Testis (tissue), 3 donors: ENCODE data around the gene UPP1. TPM values are rescaled to one million over a fixed set of nuclear protein-coding genes. Genes with fewer than 3 reads are reported as not detected.
"Not testable (repeated sequence)": the region's sequence is repeated elsewhere in the genome, so short reads cannot be mapped to it uniquely, and the experiment has no call there.

Experiments used
- DNase-seq: peaks from one replicate; pipeline ENCODE4 v3.0.0-alpha.2; 2019
- H3K27ac ChIP-seq, 2 donors: fragments of 200-600 bp; sonication (generic); one replicate each; pipeline ENCODE4 v1.5.1; 2019
- H3K27me3 ChIP-seq: fragments of 200-600 bp; sonication (generic); one replicate; pipeline ENCODE4 v1.5.1; 2019
- H3K36me3 ChIP-seq: fragments of 200-600 bp; sonication (generic); one replicate; pipeline ENCODE4 v1.5.1; 2017; ENCODE audit warnings: low read depth; ENCODE audit errors: missing control alignments
- H3K4me1 ChIP-seq: fragments of 200-600 bp; sonication (generic); one replicate; pipeline ENCODE4 v1.5.1; 2019
- H3K4me3 ChIP-seq, 2 donors: fragments of 200-600 bp; sonication (generic); one replicate each; pipeline ENCODE4 v1.5.1; 2017 to 2019
- H3K9me3 ChIP-seq: fragments of 200-600 bp; sonication (generic); one replicate; pipeline ENCODE4 v1.5.1; 2017
- CTCF ChIP-seq, 3 experiments: fragments of 450-650 bp in 2 of 3; fragments of 200-600 bp in 1 of 3; sonication (generic) in 1 of 3; IDR thresholded peaks; one replicate each; pipeline ENCODE4 v1.5.1; 2016 to 2019; ENCODE audit warnings: antibody characterized with exemption in 3 of 3, mild to moderate bottlenecking in 2 of 3, moderate library complexity in 1 of 3
- POLR2A ChIP-seq: fragments of 450-650 bp; IDR thresholded peaks from one replicate; pipeline ENCODE4 v1.6.1; 2017; ENCODE audit warnings: antibody characterized with exemption, mild to moderate bottlenecking, moderate library complexity
- WGBS, 2 donors: methylation state at CpG; one replicate each; pipeline ENCODE4 v1.1.5; 2018; 5-methylcytosine and 5-hydroxymethylcytosine counted together
- intact Hi-C: fragments of 100-400 bp; cut with DNase I; formaldehyde crosslinking; loops from one replicate; pipeline ENCODE4 v1.15.1; 2023; ENCODE audit warnings: low total_unique reads
- polyA plus RNA-seq: library from polyadenylated mRNA; stranded (reverse); fragments of 350-450 nt; fragmentation: Illumina TruSeq; extraction: RNeasy Lipid Tissue Mini Kit (QIAGEN cat#74804); gene quantifications from one replicate; pipeline ENCODE4 v1.2.3, GENCODE V29; 2014; ENCODE audit warnings: low read depth, low replicate concordance; ENCODE audit not compliant: insufficient read depth
- total RNA-seq, 2 donors: library from RNA; depleted of rRNA; stranded (reverse); fragments of >200 nt; gene quantifications; one replicate each; pipeline ENCODE4 v1.2.3, GENCODE V29; 2016

The UPP1 gene
- total and polyA plus RNA-seq, 3 donors from 2014 or later: 13.1 to 20.8 (median 17.2) TPM

DNA sequence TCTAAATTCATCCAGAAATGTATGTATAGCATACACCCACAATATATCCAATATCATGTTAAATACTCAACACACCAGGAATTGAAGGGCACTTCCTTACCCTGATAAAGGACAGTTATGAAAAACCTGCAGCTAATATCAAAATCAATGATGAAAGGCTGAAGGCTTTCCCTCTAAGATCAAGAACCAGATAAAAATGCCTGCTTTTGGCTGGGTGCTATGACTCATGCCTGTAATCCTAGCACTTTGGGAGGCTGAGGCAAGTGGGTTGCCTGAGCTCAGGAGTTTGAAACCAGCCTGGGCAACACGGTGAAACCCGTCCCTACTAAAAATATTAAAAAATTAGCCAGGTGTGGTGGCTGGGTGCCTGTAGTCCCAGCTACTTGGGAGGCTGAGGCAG lies 21.6 kb upstream of the UPP1 start:
- Histone ChIP-seq H3K4me1 (no peaks in the 10 kb centered on the region), H3K9me3 (no peaks in the 10 kb centered on the region), H3K27me3 (no peaks in the 10 kb centered on the region), H3K4me3 (no peak overlapping the region), H3K36me3 (no peaks in the 10 kb centered on the region), H3K27ac (no peak overlapping the region)
- intact Hi-C loops: no loop called here
- DNase-seq: no peak
- no peak for TF ChIP-seq POLR2A
- no peak for TF ChIP-seq CTCF (IDR thresholded peaks at IDR 0.05)
- 92 to 96% methylated on average over 2 of the region's 2 CpGs for WGBS, 2 donors

DNA sequence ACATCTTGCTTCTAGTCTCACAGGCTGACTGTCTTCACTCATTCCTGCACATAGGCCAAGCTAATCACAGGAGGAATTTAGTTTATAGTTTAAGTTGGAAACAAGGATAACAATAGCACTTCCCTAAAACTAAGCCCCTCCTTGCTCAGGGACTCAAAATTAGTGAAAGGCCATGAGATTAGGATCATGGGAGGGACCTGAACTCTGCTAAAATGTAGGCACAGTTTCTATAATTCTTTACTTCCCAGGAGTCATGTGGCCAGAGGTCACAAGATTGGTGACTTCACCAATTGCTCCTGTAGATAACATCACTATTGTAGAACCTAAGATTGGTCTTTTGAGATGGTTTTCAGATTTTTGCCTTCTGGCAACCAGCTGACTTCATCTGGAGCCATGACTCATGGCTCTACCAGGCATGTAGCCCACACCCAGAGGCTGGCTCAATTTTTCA lies 14.8 kb upstream of the UPP1 start:
- H3K9me3 ChIP-seq: no peaks in the 10 kb centered on the region
- no peaks in the 10 kb centered on the region for H3K27me3 ChIP-seq
- TF ChIP-seq POLR2A (no peak), CTCF (IDR thresholded peaks at IDR 0.05) (no peak)
- intact Hi-C loops: no loop called here
- no peaks in the 10 kb centered on the region for H3K4me1 ChIP-seq
- H3K4me3 ChIP-seq: no peak overlapping the region
- DNase-seq: no peak
- H3K36me3 ChIP-seq: no peaks in the 10 kb centered on the region
- H3K27ac ChIP-seq: no peak overlapping the region

DNA sequence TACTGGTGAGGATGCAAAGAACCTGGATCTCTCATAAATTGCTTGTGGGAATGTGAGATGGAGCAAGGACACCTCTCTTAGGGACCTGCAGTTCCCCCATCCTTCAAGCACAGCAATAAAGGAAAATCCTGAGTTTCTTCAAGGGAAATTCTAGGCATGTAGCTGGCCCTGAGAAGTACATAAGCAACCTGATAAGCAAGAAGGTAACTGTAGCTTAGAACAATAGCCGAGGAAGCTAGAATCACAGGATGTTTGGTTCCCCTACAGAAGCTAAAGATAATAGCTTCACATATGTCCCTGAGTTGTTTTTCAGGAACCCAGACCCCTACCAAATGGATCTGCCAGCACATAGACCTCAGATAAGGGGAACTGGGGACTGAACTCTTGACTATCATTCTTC lies 11.6 kb upstream of the UPP1 start:
- Histone ChIP-seq H3K27ac (no peak overlapping the region), H3K4me1 (no peaks in the 10 kb centered on the region), H3K4me3 (no peak overlapping the region), H3K36me3 (no peaks in the 10 kb centered on the region), H3K9me3 (no peaks in the 10 kb centered on the region), H3K27me3 (no peaks in the 10 kb centered on the region)
- intact Hi-C loops: no loop called here
- no peak for DNase-seq
- TF ChIP-seq POLR2A: no peak
- no peak for TF ChIP-seq CTCF (IDR thresholded peaks at IDR 0.05)
- WGBS, 2 donors: 59 to 71% methylated on average over 1 of the region's 1 CpG

DNA sequence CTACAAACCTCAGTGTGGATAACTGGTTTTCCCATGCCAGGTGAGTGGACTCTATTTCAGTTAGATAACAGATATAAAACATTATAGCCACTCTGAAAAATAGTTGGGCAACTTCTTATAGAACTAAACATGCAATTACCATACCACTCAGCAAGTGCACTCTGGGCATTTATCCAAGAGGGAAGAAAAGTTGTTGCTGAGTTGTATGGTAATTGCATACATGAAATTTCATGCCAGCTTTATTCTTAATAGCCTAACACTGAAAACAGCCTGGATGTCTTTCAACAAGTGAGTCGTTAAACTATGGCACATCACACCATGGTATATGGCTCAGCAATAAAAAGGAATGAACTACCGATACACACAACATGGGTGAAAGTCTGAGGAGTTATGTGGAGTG lies 10.6 kb upstream of the UPP1 start:
- intact Hi-C loops: no loop called here

GRCh38 chr7:48082378-48082777 lies 6.7 kb upstream of the UPP1 start:
- H3K4me1 ChIP-seq, H3K36me3 ChIP-seq, intact Hi-C loops, H3K27ac ChIP-seq, H3K9me3 ChIP-seq, H3K4me3 ChIP-seq, H3K27me3 ChIP-seq, DNase-seq: not testable (repeated sequence)

More for the DNA sequence above, 10.6 kb upstream of the UPP1 start:
- Histone ChIP-seq H3K27me3 (no peaks in the 10 kb centered on the region), H3K9me3 (no peaks in the 10 kb centered on the region), H3K4me1 (peaks cover 3% of the 10 kb centered on the region), H3K36me3 (no peaks in the 10 kb centered on the region), H3K27ac (no peak overlapping the region), H3K4me3 (no peak overlapping the region)
- no peak for TF ChIP-seq POLR2A
- no peak for TF ChIP-seq CTCF (IDR thresholded peaks at IDR 0.05)
- 89 to 90% methylated on average over 2 of the region's 2 CpGs for WGBS, 2 donors
- DNase-seq: no peak
